H9 (cell line): ENCODE measurements around the gene ALKBH1. TPM values are rescaled to one million over a fixed set of nuclear protein-coding genes. Genes with fewer than 3 reads are reported as not detected.

Experiments
- DNase-seq: peaks from one replicate; pipeline ENCODE4 v3.0.0-alpha.2; 2017
- H2AFZ ChIP-seq: one replicate; pipeline ENCODE4 v1.6.1; 2013; ENCODE audit warnings: mild to moderate bottlenecking, low read length, control low read depth, moderate library complexity
- H2AK5ac ChIP-seq: 2 replicates; pipeline ENCODE4 v1.6.1; 2013; ENCODE audit warnings: low read length, control low read depth, mixed read lengths; ENCODE audit not compliant: insufficient read length
- H2BK120ac ChIP-seq: one replicate; pipeline ENCODE4 v1.6.1; 2013; ENCODE audit warnings: low read depth, mild to moderate bottlenecking, low read length, control low read depth, inconsistent platforms; ENCODE audit not compliant: poor library complexity, severe bottlenecking
- H2BK12ac ChIP-seq: 2 replicates; pipeline ENCODE4 v1.6.1; 2013; ENCODE audit warnings: low read length, control low read depth, mixed read lengths, low read depth; ENCODE audit not compliant: insufficient read length
- H2BK15ac ChIP-seq: 2 replicates; pipeline ENCODE4 v1.6.1; 2013; ENCODE audit warnings: low read depth, low read length, control low read depth
- H2BK20ac ChIP-seq: one replicate; pipeline ENCODE4 v1.6.1; 2013; ENCODE audit warnings: low read depth, mild to moderate bottlenecking, low read length, control low read depth, inconsistent platforms; ENCODE audit not compliant: poor library complexity, severe bottlenecking
- H2BK5ac ChIP-seq: 2 replicates; pipeline ENCODE4 v1.6.1; 2013; ENCODE audit warnings: low read length, control low read depth, mixed read lengths; ENCODE audit not compliant: insufficient read length
- H3K14ac ChIP-seq: 2 replicates; pipeline ENCODE4 v1.6.1; 2013; ENCODE audit warnings: low read length, control low read depth; ENCODE audit not compliant: insufficient read depth
- H3K18ac ChIP-seq: 2 replicates; pipeline ENCODE4 v1.6.1; 2013; ENCODE audit warnings: low read depth, mild to moderate bottlenecking, mixed read lengths, low read length, control low read depth; ENCODE audit not compliant: insufficient read length
- H3K23ac ChIP-seq: 2 replicates; pipeline ENCODE4 v1.6.1; 2013; ENCODE audit warnings: low read length, control low read depth, mixed read lengths, low read depth; ENCODE audit not compliant: insufficient read length
- H3K23me2 ChIP-seq: 2 replicates; pipeline ENCODE4 v1.6.1; 2013; ENCODE audit warnings: low read depth, mild to moderate bottlenecking, mixed read lengths, low read length, control low read depth; ENCODE audit not compliant: insufficient read length, poor library complexity, severe bottlenecking
- H3K27ac ChIP-seq: 2 replicates; pipeline ENCODE4 v1.5.1; 2013; ENCODE audit warnings: low read length, control low read depth, mixed read lengths, low read depth; ENCODE audit not compliant: insufficient read length
- H3K27me3 ChIP-seq: 2 replicates; pipeline ENCODE4 v1.6.1; 2013; ENCODE audit warnings: low read length, control low read depth, inconsistent platforms; ENCODE audit not compliant: insufficient read depth
- H3K4ac ChIP-seq: 2 replicates; pipeline ENCODE4 v1.6.1; 2013; ENCODE audit warnings: low read depth, mild to moderate bottlenecking, control low read depth, inconsistent platforms, low read length, moderate library complexity
- H3K4me1 ChIP-seq: 2 replicates; pipeline ENCODE4 v1.6.1; 2013; ENCODE audit warnings: low read length, control low read depth, inconsistent platforms; ENCODE audit not compliant: insufficient read depth
- H3K4me2 ChIP-seq: 2 replicates; pipeline ENCODE4 v1.6.1; 2013; ENCODE audit warnings: low read length, control low read depth, mixed read lengths; ENCODE audit not compliant: insufficient read length, insufficient read depth
- H3K56ac ChIP-seq: 2 replicates; pipeline ENCODE4 v1.6.1; 2013; ENCODE audit warnings: low read depth, mild to moderate bottlenecking, mixed read lengths, low read length, control low read depth; ENCODE audit not compliant: insufficient read length
- H3K79me1 ChIP-seq: 2 replicates; pipeline ENCODE4 v1.6.1; 2013; ENCODE audit warnings: low read depth, mild to moderate bottlenecking, moderate library complexity, low read length, control low read depth, inconsistent platforms; ENCODE audit not compliant: insufficient read depth, poor library complexity, severe bottlenecking
- H3K79me2 ChIP-seq: 2 replicates; pipeline ENCODE4 v1.6.1; 2013; ENCODE audit warnings: low read length, control low read depth, inconsistent platforms; ENCODE audit not compliant: insufficient read depth
- H3K9ac ChIP-seq: 2 replicates; pipeline ENCODE4 v1.6.1; 2013; ENCODE audit warnings: low read length, control low read depth, mixed read lengths; ENCODE audit not compliant: insufficient read length; ENCODE audit errors: extremely low read depth
- H3K9me3 ChIP-seq: one replicate; pipeline ENCODE4 v1.6.1; 2013; ENCODE audit warnings: low read depth, low read length, inconsistent platforms; ENCODE audit not compliant: control insufficient read depth
- H3T11ph ChIP-seq: one replicate; pipeline ENCODE4 v1.6.1; 2013; ENCODE audit warnings: mild to moderate bottlenecking, low read length, control low read depth, inconsistent platforms
- H4K20me1 ChIP-seq: one replicate; pipeline ENCODE4 v1.6.1; 2013; ENCODE audit not compliant: control insufficient read depth, insufficient read length, insufficient read depth
- H4K5ac ChIP-seq: 2 replicates; pipeline ENCODE4 v1.6.1; 2013; ENCODE audit warnings: low read depth, mild to moderate bottlenecking, mixed read lengths, low read length, control low read depth; ENCODE audit not compliant: insufficient read length
- H4K8ac ChIP-seq: replicated peaks from 2 replicates; pipeline ENCODE4 v1.6.1; 2013; ENCODE audit warnings: low read length, control low read depth, mixed read lengths, low read depth; ENCODE audit not compliant: insufficient read length
- H4K91ac ChIP-seq: 2 replicates; pipeline ENCODE4 v1.6.1; 2013; ENCODE audit warnings: low read depth, mild to moderate bottlenecking, moderate library complexity, mixed read lengths, low read length, control low read depth; ENCODE audit not compliant: insufficient read length
- H3K27ac Mint-ChIP-seq, 3 experiments: 2 replicates in 2 of 3; 3 replicates in 1 of 3; pipeline ENCODE4 v1.8.0; 2020 to 2021; ENCODE audit warnings: mixed read lengths in 3 of 3, mild to moderate bottlenecking in 1 of 3, moderate library complexity in 1 of 3
- H3K27me3 Mint-ChIP-seq: 2 replicates; pipeline ENCODE4 v1.8.0; 2021; ENCODE audit warnings: low read depth, mild to moderate bottlenecking, moderate library complexity, mixed read lengths
- H3K36me3 Mint-ChIP-seq, 3 experiments: 2 replicates in 2 of 3; 3 replicates in 1 of 3; pipeline ENCODE4 v1.8.0; 2020 to 2021; ENCODE audit warnings: low read depth in 3 of 3, mixed read lengths in 3 of 3; ENCODE audit not compliant: insufficient read depth in 1 of 3
- H3K4me1 Mint-ChIP-seq, 2 experiments: 2 replicates each; pipeline ENCODE4 v1.8.0; 2020; ENCODE audit warnings: mixed read lengths in 2 of 2
- H3K4me3 Mint-ChIP-seq, 2 experiments: 2 replicates in 1 of 2; 3 replicates in 1 of 2; pipeline ENCODE4 v1.8.0; 2020 to 2021; ENCODE audit warnings: mild to moderate bottlenecking in 2 of 2, mixed read lengths in 2 of 2, moderate library complexity in 1 of 2
- H3K9me3 Mint-ChIP-seq, 2 experiments: 2 replicates in 1 of 2; 3 replicates in 1 of 2; pipeline ENCODE4 v1.8.0; 2020; ENCODE audit warnings: mild to moderate bottlenecking in 2 of 2, mixed read lengths in 2 of 2, moderate library complexity in 1 of 2
- CTCF ChIP-seq: fragments of 200-600 bp; sonication (generic); conservative IDR thresholded peaks from 3 replicates; pipeline ENCODE4 v1.8.0; 2021; ENCODE audit warnings: antibody characterized with exemption, mild to moderate bottlenecking
- WGBS: extraction: QIAGEN DNeasy Blood & Tissue Kit; methylation state at CpG from one replicate; pipeline ENCODE4 v1.1.7; 2013; ENCODE audit warnings: missing lambda C conversion rate, low lambda C conversion rate, mixed read lengths; ENCODE audit not compliant: insufficient read length; ENCODE audit errors: extremely low coverage; 5-methylcytosine and 5-hydroxymethylcytosine counted together
- total RNA-seq: library from RNA; stranded (reverse); gene quantifications from 2 replicates; pipeline ENCODE4 v1.2.1, GENCODE V29; 2021

The ALKBH1 gene
- total RNA-seq, 1 experiment from 2014 or later = 18.7 TPM

DNA sequence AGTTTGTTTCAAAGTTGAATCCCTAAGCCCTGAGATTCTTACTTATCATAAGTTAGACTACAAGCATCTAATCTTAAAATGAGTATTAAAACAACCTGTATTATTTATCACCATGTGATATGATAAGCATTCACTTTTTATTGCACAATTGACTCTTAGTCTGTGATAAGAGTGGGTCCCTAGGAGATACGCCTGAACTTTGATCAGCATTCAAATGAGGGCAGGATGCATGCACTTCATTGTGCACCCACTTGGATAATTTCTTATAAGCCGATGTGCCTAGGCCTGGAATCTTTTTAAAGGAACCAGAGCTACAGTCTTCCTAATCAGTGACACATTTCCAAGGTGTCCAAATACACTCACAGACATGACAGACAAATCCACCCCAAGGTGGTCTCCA lies 60.0 kb downstream of the ALKBH1 start:
- H4K5ac ChIP-seq = no peak overlapping the region
- no peaks in the 10 kb centered on the region for H3K79me2 ChIP-seq
- no peak overlapping the region for H3K4ac ChIP-seq
- no peak overlapping the region for H2AK5ac ChIP-seq
- no peak overlapping the region for H2BK120ac ChIP-seq
- peaks cover 5% of the 10 kb centered on the region; the same call in 1 of the 2 replicates for H3K27me3 Mint-ChIP-seq
- no peak overlapping the region for H3K18ac ChIP-seq
- H2BK12ac ChIP-seq = no peak overlapping the region
- no peak overlapping the region for H3K14ac ChIP-seq
- H3K4me1 ChIP-seq = no peaks in the 10 kb centered on the region
- H3K27ac Mint-ChIP-seq = no peak overlapping the region
- WGBS = no CpG with 5 or more reads among the region's 2 CpGs
- H3T11ph ChIP-seq = no peak overlapping the region
- peaks cover 0 to 2% of the 10 kb centered on the region in 2 experiments; a peak in 2 of 4 replicates for H3K4me1 Mint-ChIP-seq
- no peaks in the 10 kb centered on the region for H4K20me1 ChIP-seq
- H3K27me3 ChIP-seq = no peaks in the 10 kb centered on the region
- no peak overlapping the region for H3K4me2 ChIP-seq
- no peak overlapping the region for H2BK20ac ChIP-seq
- H2BK15ac ChIP-seq = no peak overlapping the region
- no peak overlapping the region for H4K91ac ChIP-seq
- no peaks in the 10 kb centered on the region for H3K79me1 ChIP-seq
- H3K9me3 Mint-ChIP-seq = peaks cover 0 to 5% of the 10 kb centered on the region in 2 experiments; a peak in 2 of 5 replicates
- no peak overlapping the region for H2AFZ ChIP-seq
- H4K8ac ChIP-seq = no peak overlapping the region
- H2BK5ac ChIP-seq = no peak overlapping the region
- no peak for DNase-seq
- H3K4me3 Mint-ChIP-seq = no peak overlapping the region
- no peak overlapping the region for H3K56ac ChIP-seq
- H3K9me3 ChIP-seq = no peaks in the 10 kb centered on the region
- H3K36me3 Mint-ChIP-seq = peaks cover 0 to 1% (median 0%) of the 10 kb centered on the region in 3 experiments; a peak in 1 of 7 replicates
- H3K23me2 ChIP-seq = no peaks in the 10 kb centered on the region
- H3K27ac ChIP-seq = no peak overlapping the region
- no peak for TF ChIP-seq CTCF
- no peak overlapping the region for H3K9ac ChIP-seq
- no peak overlapping the region for H3K23ac ChIP-seq
